Osteoblast (primary cell): ENCODE results near the gene LHFPL6. TPM values are rescaled to one million over a fixed set of nuclear protein-coding genes. Genes with fewer than 3 reads are reported as not detected.

Experiments used
- DNase-seq: peaks from one replicate; pipeline ENCODE4 v3.0.0; 2011; ENCODE audit warnings: low spot score, mixed read lengths; ENCODE audit not compliant: insufficient read length; ENCODE audit errors: missing footprints
- H2AFZ ChIP-seq: 2 replicates; pipeline ENCODE4 v1.6.0; 2011; ENCODE audit warnings: mild to moderate bottlenecking, low read length
- H3K27ac ChIP-seq: 2 replicates; pipeline ENCODE4 v1.5.1; 2011; ENCODE audit warnings: mild to moderate bottlenecking, low read depth, low read length, moderate library complexity
- H3K27me3 ChIP-seq: 2 replicates; pipeline ENCODE4 v1.6.0; 2012; ENCODE audit warnings: mild to moderate bottlenecking, control low read depth, inconsistent platforms, low read length, moderate library complexity; ENCODE audit not compliant: insufficient read depth
- H3K36me3 ChIP-seq: 2 replicates; pipeline ENCODE4 v1.5.1; 2011; ENCODE audit warnings: mild to moderate bottlenecking, low read length, control low read depth, moderate library complexity; ENCODE audit not compliant: insufficient read depth
- H3K4me1 ChIP-seq: 2 replicates; pipeline ENCODE4 v1.5.1; 2011; ENCODE audit warnings: mild to moderate bottlenecking, low read length, control low read depth, moderate library complexity; ENCODE audit not compliant: insufficient read depth
- H3K4me2 ChIP-seq: 2 replicates; pipeline ENCODE4 v1.6.0; 2011; ENCODE audit warnings: mild to moderate bottlenecking, low read length; ENCODE audit not compliant: insufficient read depth
- H3K4me3 ChIP-seq: fragments of 200-600 bp; sonication (generic); 3 replicates; pipeline ENCODE4 v1.5.1; 2012; ENCODE audit warnings: mild to moderate bottlenecking, low read length, inconsistent platforms; ENCODE audit not compliant: insufficient read depth
- H3K79me2 ChIP-seq: 2 replicates; pipeline ENCODE4 v1.6.0; 2012; ENCODE audit warnings: mild to moderate bottlenecking, low read length, control low read depth, inconsistent platforms; ENCODE audit not compliant: insufficient read depth
- H3K9me3 ChIP-seq: 2 replicates; pipeline ENCODE4 v1.5.1; 2011; ENCODE audit warnings: low read depth, low read length, control low read depth
- H4K20me1 ChIP-seq: 2 replicates; pipeline ENCODE4 v1.6.0; 2012; ENCODE audit warnings: mild to moderate bottlenecking, low read length, control low read depth; ENCODE audit not compliant: insufficient read depth
- total RNA-seq: library from RNA; depleted of rRNA; stranded (reverse); fragments of >200 nt; gene quantifications from 2 replicates; pipeline ENCODE4 v1.2.3, GENCODE V29; 2012
- TF ChIP-seq, protein P1 (sequence below): IDR thresholded peaks from 2 replicates; pipeline ENCODE4 v1.5.1; 2011; ENCODE audit warnings: mild to moderate bottlenecking, low read depth, low read length, moderate library complexity; ENCODE audit errors: extremely low read depth

LHFPL6 gene
- total RNA-seq, 1 donor = 112 TPM

DNA sequence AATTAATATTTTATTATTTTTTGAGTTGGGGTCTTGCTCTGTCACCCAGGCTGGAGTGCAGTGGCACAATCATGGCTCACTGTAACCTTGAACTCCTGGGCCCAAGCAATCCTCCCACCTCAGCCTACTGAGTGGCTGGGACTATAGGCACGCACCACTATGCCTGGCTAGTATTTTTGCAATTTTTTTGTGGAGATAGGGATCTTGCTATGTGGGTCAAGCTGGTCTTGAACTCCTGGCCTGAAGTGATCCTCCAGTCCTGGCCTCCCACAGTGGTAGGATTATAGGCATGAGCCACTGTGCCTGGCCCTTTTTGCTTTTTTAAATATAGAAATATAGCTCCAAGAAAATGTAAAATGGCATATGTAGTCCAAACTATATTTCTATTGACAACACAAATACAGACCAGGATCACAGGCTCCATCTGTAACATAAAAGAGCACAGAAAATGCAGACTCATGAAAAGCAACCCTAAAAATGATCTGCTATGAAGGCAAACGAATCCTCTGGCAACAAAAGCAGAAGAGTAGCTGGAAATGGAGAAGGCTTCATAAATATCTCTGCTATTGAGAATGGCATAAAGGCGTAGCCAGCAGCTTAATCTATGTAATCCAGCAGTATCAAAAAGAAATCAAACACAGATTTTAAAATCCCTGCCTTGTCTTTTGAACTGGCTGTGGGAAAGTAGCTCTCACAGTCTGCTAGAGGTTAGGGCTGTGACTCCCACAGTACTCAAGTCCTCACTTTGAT lies 200.6 kb downstream of the LHFPL6 start:
- H4K20me1 ChIP-seq = peaks cover 6% of the 10 kb centered on the region
- no peak overlapping the region for H3K27ac ChIP-seq
- no peak overlapping the region for H2AFZ ChIP-seq
- H3K4me2 ChIP-seq = no peak overlapping the region
- no peak for DNase-seq
- no peak overlapping the region for H3K4me3 ChIP-seq
- H3K79me2 ChIP-seq = peaks cover 29% of the 10 kb centered on the region
- no peaks in the 10 kb centered on the region for H3K4me1 ChIP-seq
- no peaks in the 10 kb centered on the region for H3K36me3 ChIP-seq
- TF ChIP-seq, protein P1, sequence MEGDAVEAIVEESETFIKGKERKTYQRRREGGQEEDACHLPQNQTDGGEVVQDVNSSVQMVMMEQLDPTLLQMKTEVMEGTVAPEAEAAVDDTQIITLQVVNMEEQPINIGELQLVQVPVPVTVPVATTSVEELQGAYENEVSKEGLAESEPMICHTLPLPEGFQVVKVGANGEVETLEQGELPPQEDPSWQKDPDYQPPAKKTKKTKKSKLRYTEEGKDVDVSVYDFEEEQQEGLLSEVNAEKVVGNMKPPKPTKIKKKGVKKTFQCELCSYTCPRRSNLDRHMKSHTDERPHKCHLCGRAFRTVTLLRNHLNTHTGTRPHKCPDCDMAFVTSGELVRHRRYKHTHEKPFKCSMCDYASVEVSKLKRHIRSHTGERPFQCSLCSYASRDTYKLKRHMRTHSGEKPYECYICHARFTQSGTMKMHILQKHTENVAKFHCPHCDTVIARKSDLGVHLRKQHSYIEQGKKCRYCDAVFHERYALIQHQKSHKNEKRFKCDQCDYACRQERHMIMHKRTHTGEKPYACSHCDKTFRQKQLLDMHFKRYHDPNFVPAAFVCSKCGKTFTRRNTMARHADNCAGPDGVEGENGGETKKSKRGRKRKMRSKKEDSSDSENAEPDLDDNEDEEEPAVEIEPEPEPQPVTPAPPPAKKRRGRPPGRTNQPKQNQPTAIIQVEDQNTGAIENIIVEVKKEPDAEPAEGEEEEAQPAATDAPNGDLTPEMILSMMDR = no peak
- H3K27me3 ChIP-seq = no peaks in the 10 kb centered on the region
- no peaks in the 10 kb centered on the region for H3K9me3 ChIP-seq

- Histone ChIP-seq H3K4me3 (no peak overlapping the region), H3K79me2 (peaks cover 25% of the 10 kb centered on the region), H3K27me3 (no peaks in the 10 kb centered on the region), H3K36me3 (no peaks in the 10 kb centered on the region), H3K4me2 (no peak overlapping the region), H4K20me1 (peaks cover 6% of the 10 kb centered on the region), H3K27ac (no peak overlapping the region), H3K9me3 (no peaks in the 10 kb centered on the region), H2AFZ (no peak overlapping the region), H3K4me1 (no peaks in the 10 kb centered on the region)
- TF ChIP-seq, protein P1 = no peak
- DNase-seq = no peak
Measured at GRCh38 chr13:39401756-39402155, 201.2 kb downstream of the LHFPL6 start.

DNA sequence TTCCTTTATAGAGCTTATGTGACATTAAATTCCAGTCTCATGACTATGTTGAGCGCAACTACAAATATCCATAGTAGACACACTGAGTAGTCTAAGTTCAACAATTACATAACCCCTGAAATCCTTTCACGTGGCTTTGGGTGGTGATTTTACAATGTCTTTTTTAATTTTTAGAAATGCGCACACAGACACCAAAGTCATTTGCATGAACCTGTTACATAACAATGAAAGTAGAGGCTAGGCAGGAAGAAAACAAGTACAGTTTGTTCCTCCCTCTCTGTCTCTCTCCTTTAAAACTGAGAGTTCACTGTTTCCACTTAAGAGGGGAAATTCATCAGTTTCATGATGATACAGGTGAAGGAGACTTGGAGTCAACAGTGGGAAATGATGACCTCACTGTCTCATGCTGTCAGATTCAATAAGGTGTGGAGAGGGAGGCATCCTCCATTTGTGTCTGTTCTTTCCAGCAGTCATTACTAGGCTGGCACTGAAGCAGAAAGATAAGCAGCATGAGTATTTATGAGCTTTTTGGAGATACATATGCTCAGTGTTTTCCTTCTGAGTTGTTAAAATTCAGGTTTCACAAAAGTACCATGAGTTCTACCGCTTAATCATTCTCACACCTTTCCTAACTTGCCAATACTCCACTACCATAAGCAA lies 201.8 kb downstream of the LHFPL6 start:
- no peak overlapping the region for H3K4me3 ChIP-seq
- peaks cover 6% of the 10 kb centered on the region for H4K20me1 ChIP-seq
- H3K4me1 ChIP-seq = no peaks in the 10 kb centered on the region
- no peak overlapping the region for H3K27ac ChIP-seq
- DNase-seq = peak; percentile 3
- no peaks in the 10 kb centered on the region for H3K27me3 ChIP-seq
- TF ChIP-seq, protein P1 = no peak
- peaks cover 29% of the 10 kb centered on the region for H3K79me2 ChIP-seq
- no peak overlapping the region for H2AFZ ChIP-seq
- no peaks in the 10 kb centered on the region for H3K9me3 ChIP-seq
- H3K4me2 ChIP-seq = no peak overlapping the region
- H3K36me3 ChIP-seq = no peaks in the 10 kb centered on the region

GRCh38 chr13:39399102-39399501 lies 203.9 kb downstream of the LHFPL6 start:
- H3K4me2 ChIP-seq = no peak overlapping the region
- H3K9me3 ChIP-seq = no peaks in the 10 kb centered on the region
- H3K4me3 ChIP-seq = no peak overlapping the region
- peaks cover 6% of the 10 kb centered on the region for H4K20me1 ChIP-seq
- no peaks in the 10 kb centered on the region for H3K27me3 ChIP-seq
- no peak for DNase-seq
- H3K36me3 ChIP-seq = no peaks in the 10 kb centered on the region
- H3K27ac ChIP-seq = no peak overlapping the region
- TF ChIP-seq, protein P1 = no peak
- peaks cover 26% of the 10 kb centered on the region for H3K79me2 ChIP-seq
- H3K4me1 ChIP-seq = peaks cover 9% of the 10 kb centered on the region
- no peak overlapping the region for H2AFZ ChIP-seq
